HG03135 (cell line): Measurements from ENCODE around the gene AGFG1.
"Not testable (repeated sequence)": the region's sequence is repeated elsewhere in the genome, so short reads cannot be mapped to it uniquely, and the experiment has no call there.

ENCODE experiments used
- ATAC-seq: cut with Tn5 transposase; IDR thresholded peaks from one replicate; pipeline ENCODE4 v1.9.1; 2021; ENCODE audit warnings: mild to moderate bottlenecking, moderate library complexity; ENCODE audit not compliant: unreplicated experiment

AGFG1 gene

DNA sequence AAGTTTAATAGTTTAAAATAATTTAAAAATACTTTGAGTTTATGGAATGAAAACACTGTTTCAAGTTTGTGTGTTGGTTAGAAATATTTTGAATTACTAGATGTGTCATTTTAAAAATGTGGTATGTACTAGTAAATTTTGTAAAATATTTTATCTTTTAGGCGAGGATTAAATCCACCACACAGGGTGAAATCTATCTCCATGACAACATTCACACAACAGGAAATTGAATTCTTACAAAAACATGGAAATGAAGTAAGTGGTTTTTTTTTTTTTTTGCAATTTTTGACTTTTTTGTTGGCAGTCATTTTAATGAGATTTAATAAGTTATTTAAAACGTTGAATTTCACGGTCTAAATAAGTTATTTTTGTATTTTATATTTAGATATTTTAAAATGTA is 19.4 kb downstream of the AGFG1 start:
- ATAC-seq = no peak

GRCh38 chr2:227493524-227493923 is 21.6 kb downstream of the AGFG1 start:
- no peak for ATAC-seq

- no peak for ATAC-seq
Measured at GRCh38 chr2:227497158-227497557, 25.2 kb downstream of the AGFG1 start.

GRCh38 chr2:227499627-227500300 is 27.8 kb downstream of the AGFG1 start:
- ATAC-seq = no peak

DNA sequence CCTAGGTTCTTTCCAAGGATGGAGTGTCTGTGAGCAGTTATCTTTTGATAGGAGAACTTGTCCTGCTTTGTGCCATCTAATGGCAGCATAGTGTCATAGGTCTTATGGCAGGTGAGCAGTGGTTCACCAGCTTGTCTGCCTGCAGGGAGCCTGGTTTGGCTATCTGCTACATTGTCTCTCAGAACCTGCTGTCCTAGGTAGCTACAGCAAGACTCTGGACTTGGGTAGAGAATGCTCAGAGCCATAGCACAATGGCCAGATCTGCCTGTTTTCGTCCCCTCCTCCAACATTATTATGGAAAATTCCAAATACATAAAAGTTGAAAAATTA is 28.3 kb downstream of the AGFG1 start:
- no peak for ATAC-seq

- no peak for ATAC-seq
Measured at GRCh38 chr2:227503433-227504406, 31.8 kb downstream of the AGFG1 start.

GRCh38 chr2:227504700-227505099 is 32.7 kb downstream of the AGFG1 start:
- ATAC-seq = no peak

- no peak for ATAC-seq
Measured at GRCh38 chr2:227506456-227506855, 34.5 kb downstream of the AGFG1 start.

GRCh38 chr2:227507963-227508362 is 36.0 kb downstream of the AGFG1 start:
- no peak for ATAC-seq

- ATAC-seq = no peak
Measured at GRCh38 chr2:227509076-227509475, 37.1 kb downstream of the AGFG1 start.

- ATAC-seq = no peak
Measured at GRCh38 chr2:227509824-227510619, 38.1 kb downstream of the AGFG1 start.

DNA sequence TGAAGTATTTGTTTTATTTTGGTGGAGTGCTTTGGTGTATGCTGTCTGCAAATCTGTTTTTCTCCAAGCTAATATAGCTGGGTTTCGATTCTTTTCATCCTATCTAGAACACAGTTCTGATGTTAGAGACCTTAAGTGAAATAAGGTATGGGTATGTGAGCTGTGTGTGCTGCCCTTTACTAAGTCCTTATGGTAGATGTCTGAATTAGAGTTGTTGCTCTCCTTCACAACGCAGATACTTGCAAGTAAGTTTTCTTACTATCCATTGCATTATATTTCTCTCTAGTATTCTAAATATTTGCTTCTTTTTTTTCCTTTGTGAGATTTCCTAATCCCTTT is 38.6 kb downstream of the AGFG1 start:
- ATAC-seq = no peak

- ATAC-seq = no peak
Measured at GRCh38 chr2:227511239-227511930, 39.4 kb downstream of the AGFG1 start.

DNA sequence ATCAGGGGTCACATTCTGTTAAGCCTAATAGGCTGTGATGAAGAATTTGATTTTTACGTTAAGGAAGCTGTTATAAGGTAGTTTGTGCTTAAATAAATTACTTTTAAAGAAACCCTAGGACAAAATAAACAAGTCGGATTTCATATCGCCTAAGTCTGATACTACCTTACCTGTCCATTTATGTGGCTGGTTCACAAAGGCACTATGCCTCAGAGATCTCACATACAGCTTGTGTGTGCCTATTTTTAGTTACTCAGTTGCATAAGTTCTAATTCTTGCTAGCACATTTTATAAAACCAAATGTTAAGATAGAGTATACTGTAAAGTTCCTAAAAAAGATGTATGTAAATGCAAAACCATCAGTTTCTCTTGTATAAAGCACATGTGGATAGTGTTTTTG is 40.0 kb downstream of the AGFG1 start:
- no peak for ATAC-seq

DNA sequence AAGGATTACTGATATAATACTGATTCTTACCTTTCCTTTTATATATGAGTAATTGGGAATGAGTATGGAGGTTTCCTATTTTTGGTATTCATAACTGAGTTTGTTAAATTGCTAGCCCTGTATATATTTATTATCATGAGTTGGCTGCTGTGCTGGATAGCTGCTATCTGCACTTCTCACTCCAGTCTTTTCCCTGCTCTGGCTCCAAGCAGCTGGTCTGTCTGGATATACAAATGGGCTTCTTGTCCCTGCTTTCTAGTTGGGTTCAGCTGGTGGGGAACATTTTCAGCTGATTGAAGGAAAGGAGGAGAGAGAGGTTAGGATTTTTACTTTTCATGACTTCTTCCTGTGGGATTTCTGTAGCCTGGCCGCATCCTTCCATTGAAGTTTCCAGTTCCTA is 41.2 kb downstream of the AGFG1 start:
- ATAC-seq = no peak

DNA sequence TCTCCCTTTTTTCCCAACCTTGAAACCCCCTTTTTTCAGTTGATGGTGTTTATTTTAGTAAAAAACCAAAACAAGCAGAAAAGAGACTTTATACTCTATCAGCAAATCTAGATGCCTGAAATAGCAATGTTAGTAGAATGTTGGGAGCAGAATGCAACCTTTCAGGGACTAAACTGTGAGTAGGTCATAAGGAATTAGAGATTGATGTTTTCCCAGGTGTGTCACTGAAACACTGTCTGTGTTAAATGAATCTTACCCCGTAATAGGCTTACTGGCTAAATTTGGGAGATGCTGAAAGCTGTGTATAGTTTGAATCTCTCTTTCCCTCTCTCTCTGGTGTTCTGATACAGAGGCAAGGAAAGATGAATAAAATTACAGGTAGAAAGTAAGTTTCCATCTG is 43.8 kb downstream of the AGFG1 start:
- ATAC-seq = no peak

GRCh38 chr2:227517724-227518123 is 45.8 kb downstream of the AGFG1 start:
- ATAC-seq = no peak

DNA sequence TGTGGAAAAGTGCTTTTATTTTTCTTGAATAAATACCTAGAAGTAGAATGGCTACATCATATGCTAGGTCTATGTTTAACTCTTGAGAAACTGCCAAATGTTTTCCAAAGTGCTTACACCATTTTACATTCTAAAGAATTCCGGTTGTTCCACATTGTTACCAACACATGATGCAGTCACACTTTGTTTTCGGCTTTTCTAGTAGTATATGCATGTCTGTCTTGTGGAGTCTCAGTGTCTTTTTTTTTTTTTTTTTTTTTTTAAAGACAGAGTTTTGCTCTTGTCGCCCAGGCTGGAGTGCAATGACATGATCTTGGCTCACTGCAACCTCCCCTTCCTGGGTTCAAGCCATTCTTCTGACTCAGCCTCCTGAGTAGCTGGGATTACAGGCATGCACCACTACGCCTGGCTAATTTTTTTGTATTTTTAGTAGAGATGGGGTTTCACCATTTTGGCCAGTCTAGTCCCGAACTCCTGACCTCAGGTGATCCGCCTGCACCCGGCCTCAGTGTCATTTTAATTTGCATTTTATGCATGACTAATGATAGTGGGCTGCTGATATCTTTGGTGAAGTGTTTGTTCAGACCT is 46.4 kb downstream of the AGFG1 start:
- ATAC-seq = not testable (repeated sequence)

DNA sequence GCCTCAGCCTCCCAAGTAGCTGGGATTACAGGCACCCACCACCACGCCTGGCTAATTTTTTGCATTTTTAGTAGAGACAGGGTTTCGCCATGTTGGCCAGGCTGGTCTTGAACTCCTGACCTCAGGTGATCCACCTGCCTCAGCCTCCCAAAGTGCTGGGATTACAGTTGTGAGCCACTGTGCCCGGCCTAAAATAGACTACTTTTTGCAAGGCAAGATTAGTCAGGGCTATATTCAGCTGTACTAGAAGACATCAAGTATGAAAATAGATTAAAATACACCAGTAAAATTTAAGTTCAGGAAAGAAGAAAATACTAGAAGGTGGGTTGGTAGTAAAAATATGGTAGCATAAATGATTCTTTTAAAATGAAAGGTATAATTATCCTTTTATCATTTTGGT is 49.2 kb downstream of the AGFG1 start:
- ATAC-seq = not testable (repeated sequence)

DNA sequence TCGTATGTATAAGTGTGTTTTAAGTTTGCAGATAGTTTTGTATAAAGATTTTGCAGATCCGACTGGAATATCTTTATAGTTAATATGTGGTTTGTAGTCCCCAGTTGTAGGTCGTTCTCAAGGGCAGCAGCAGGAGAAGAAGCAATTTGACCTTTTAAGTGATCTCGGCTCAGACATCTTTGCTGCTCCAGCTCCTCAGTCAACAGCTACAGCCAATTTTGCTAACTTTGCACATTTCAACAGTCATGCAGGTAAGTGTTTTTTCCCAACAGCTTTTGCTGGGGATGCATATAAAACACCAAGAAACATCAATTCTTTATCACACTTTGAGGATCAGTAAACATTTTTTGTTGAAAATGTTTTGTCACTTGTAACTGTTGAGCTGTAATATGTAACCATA is 52.7 kb downstream of the AGFG1 start:
- no peak for ATAC-seq

GRCh38 chr2:227527351-227527750 is 55.4 kb downstream of the AGFG1 start:
- ATAC-seq = no peak
